Astrocyte (in vitro differentiated cells and primary cell): ENCODE measurements around the gene MOG. TPM values are rescaled to one million over a fixed set of nuclear protein-coding genes. Genes with fewer than 3 reads are reported as not detected.

Source experiments
- DNase-seq: peaks from one replicate; pipeline ENCODE4 v3.0.0-alpha.2; 2010; ENCODE audit warnings: low read depth
- FAIRE-seq: peaks from 2 replicates; lab custom pipeline; 2011; peaks lifted over from hg19 to GRCh38; lab: Jason Lieb, UNC
- H2AFZ ChIP-seq: 2 replicates; pipeline ENCODE4 v1.6.0; 2012; ENCODE audit warnings: low read depth, low read length, inconsistent platforms
- H3K27ac ChIP-seq: 2 replicates; pipeline ENCODE4 v1.5.1; 2011; ENCODE audit warnings: low read depth, low read length, inconsistent platforms
- H3K27me3 ChIP-seq: 2 replicates; pipeline ENCODE4 v1.6.0; 2011; ENCODE audit warnings: low read length, inconsistent platforms; ENCODE audit not compliant: insufficient read depth
- H3K36me3 ChIP-seq: 2 replicates; pipeline ENCODE4 v1.5.1; 2011; ENCODE audit warnings: low read length, inconsistent platforms; ENCODE audit not compliant: insufficient read depth
- H3K4me1 ChIP-seq: 2 replicates; pipeline ENCODE4 v1.5.1; 2011; ENCODE audit warnings: low read length, inconsistent platforms; ENCODE audit not compliant: insufficient read depth
- H3K4me2 ChIP-seq: 2 replicates; pipeline ENCODE4 v1.6.0; 2012; ENCODE audit warnings: low read length, inconsistent platforms
- H3K4me3 ChIP-seq: 2 replicates; pipeline ENCODE4 v1.5.1; 2011; ENCODE audit warnings: low read depth, mild to moderate bottlenecking, low read length, inconsistent platforms; ENCODE audit not compliant: insufficient read depth
- H3K79me2 ChIP-seq: 2 replicates; pipeline ENCODE4 v1.6.0; 2012; ENCODE audit warnings: mild to moderate bottlenecking, low read length, inconsistent platforms; ENCODE audit not compliant: insufficient read depth
- H3K9ac ChIP-seq: 2 replicates; pipeline ENCODE4 v1.6.0; 2012; ENCODE audit warnings: mild to moderate bottlenecking, low read length, inconsistent platforms
- H3K9me3 ChIP-seq: 2 replicates; pipeline ENCODE4 v1.5.1; 2012; ENCODE audit warnings: low read depth, mild to moderate bottlenecking, low read length, inconsistent platforms; ENCODE audit not compliant: insufficient read depth
- H4K20me1 ChIP-seq: 2 replicates; pipeline ENCODE4 v1.6.0; 2012; ENCODE audit warnings: low read length, inconsistent platforms; ENCODE audit not compliant: insufficient read depth
- H3K27ac Mint-ChIP-seq: one replicate; pipeline ENCODE4 v1.8.0; 2021; ENCODE audit warnings: mild to moderate bottlenecking, mixed read lengths; ENCODE audit not compliant: unreplicated experiment
- H3K27me3 Mint-ChIP-seq: one replicate; pipeline ENCODE4 v1.8.0; 2021; ENCODE audit warnings: low read depth, mixed read lengths; ENCODE audit not compliant: unreplicated experiment
- H3K36me3 Mint-ChIP-seq: one replicate; pipeline ENCODE4 v1.8.0; 2021; ENCODE audit warnings: low read depth, mixed read lengths; ENCODE audit not compliant: unreplicated experiment
- H3K4me1 Mint-ChIP-seq: one replicate; pipeline ENCODE4 v1.8.0; 2021; ENCODE audit warnings: low read depth, mixed read lengths; ENCODE audit not compliant: unreplicated experiment
- H3K4me3 Mint-ChIP-seq: one replicate; pipeline ENCODE4 v1.8.0; 2021; ENCODE audit warnings: mild to moderate bottlenecking, moderate library complexity, mixed read lengths; ENCODE audit not compliant: unreplicated experiment
- H3K9me3 Mint-ChIP-seq: one replicate; pipeline ENCODE4 v1.8.0; 2021; ENCODE audit warnings: mild to moderate bottlenecking, mixed read lengths; ENCODE audit not compliant: unreplicated experiment
- EZH2 ChIP-seq: IDR thresholded peaks from 2 replicates; pipeline ENCODE4 v1.6.1; 2012; ENCODE audit warnings: mild to moderate bottlenecking, low read length, inconsistent platforms; ENCODE audit not compliant: insufficient read depth
- total RNA-seq: library from RNA; stranded (reverse); gene quantifications from 2 replicates; pipeline ENCODE4 v1.2.1, GENCODE V29; 2021
- TF ChIP-seq, protein P1 (sequence below): IDR thresholded peaks from 2 replicates; pipeline ENCODE4 v1.5.1; 2011; ENCODE audit warnings: low read depth, mild to moderate bottlenecking, inconsistent platforms, low read length, moderate library complexity; ENCODE audit not compliant: insufficient read depth

MOG gene
- total RNA-seq, 1 donor from 2014 or later, result not detected

- FAIRE-seq (no peak), DNase-seq (peak; percentile 82)
- Histone ChIP-seq H3K27ac (no peak overlapping the region), H3K4me3 (peak overlapping the region; percentile 56), H3K4me1 (peaks cover 9% of the 10 kb centered on the region), H3K79me2 (no peaks in the 10 kb centered on the region), H3K36me3 (no peaks in the 10 kb centered on the region), H3K4me2 (peak overlapping the region; percentile 86), H3K9ac (peak overlapping the region; percentile 69), H4K20me1 (no peaks in the 10 kb centered on the region), H3K9me3 (no peaks in the 10 kb centered on the region), H3K27me3 (peaks cover 3% of the 10 kb centered on the region), H2AFZ (peak overlapping the region; percentile 80)
- H3K4me3 Mint-ChIP-seq, result peak overlapping the region; percentile 83
- no peaks in the 10 kb centered on the region for H3K9me3 Mint-ChIP-seq
- peaks cover 5% of the 10 kb centered on the region for H3K4me1 Mint-ChIP-seq
- H3K36me3 Mint-ChIP-seq, result no peaks in the 10 kb centered on the region
- H3K27me3 Mint-ChIP-seq, result no peaks in the 10 kb centered on the region
- TF ChIP-seq EZH2, result no peak
- TF ChIP-seq, protein P1, sequence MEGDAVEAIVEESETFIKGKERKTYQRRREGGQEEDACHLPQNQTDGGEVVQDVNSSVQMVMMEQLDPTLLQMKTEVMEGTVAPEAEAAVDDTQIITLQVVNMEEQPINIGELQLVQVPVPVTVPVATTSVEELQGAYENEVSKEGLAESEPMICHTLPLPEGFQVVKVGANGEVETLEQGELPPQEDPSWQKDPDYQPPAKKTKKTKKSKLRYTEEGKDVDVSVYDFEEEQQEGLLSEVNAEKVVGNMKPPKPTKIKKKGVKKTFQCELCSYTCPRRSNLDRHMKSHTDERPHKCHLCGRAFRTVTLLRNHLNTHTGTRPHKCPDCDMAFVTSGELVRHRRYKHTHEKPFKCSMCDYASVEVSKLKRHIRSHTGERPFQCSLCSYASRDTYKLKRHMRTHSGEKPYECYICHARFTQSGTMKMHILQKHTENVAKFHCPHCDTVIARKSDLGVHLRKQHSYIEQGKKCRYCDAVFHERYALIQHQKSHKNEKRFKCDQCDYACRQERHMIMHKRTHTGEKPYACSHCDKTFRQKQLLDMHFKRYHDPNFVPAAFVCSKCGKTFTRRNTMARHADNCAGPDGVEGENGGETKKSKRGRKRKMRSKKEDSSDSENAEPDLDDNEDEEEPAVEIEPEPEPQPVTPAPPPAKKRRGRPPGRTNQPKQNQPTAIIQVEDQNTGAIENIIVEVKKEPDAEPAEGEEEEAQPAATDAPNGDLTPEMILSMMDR, result peak; percentile 99
- peak overlapping the region; percentile 80 for H3K27ac Mint-ChIP-seq
Observed at GRCh38 chr6:29649701-29650673, 6.9 kb upstream of the MOG start.

DNA sequence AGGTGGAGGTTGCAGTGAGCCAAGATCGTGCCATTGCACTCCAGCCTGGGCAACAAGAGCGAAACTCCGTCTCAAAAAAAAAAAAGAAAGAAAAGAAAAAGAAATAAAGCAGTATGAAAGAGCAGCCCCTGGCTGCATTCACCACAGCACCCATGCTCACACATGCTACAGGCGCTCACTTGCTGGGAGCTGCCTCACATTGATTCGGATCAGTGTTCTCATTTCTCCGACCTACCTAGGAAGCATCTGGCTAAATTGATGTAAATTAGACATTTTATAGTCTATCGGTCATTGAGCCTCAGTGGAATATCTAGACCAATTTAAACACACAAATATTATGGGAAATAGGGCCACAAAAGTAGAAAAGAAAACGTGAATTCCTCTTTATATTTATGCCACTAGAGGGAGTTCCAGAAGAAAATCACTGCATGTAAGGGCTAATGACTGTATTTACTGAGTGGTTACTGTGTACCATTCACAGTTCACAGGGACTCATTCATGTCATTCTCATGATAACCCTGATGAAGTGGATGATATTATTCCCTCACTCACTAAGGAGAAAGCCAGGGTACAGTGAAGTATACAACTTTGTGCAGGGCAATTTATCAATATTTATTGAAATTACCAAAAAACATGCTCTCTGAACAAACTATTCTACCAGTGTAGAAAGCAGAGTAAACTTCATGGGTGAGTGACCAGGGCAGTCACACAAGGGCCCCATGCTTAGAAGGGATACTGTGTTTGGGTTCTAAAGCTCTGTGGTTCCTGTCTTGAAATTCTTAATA lies 5.3 kb upstream of the MOG start:
- peaks cover 9% of the 10 kb centered on the region for H3K4me1 ChIP-seq
- H3K4me3 Mint-ChIP-seq, result no peak overlapping the region

More for the DNA sequence above, 5.3 kb upstream of the MOG start:
- Histone ChIP-seq H2AFZ (no peak overlapping the region), H3K27me3 (peaks cover 3% of the 10 kb centered on the region), H3K9me3 (no peaks in the 10 kb centered on the region), H4K20me1 (no peaks in the 10 kb centered on the region), H3K36me3 (no peaks in the 10 kb centered on the region), H3K4me3 (no peak overlapping the region), H3K9ac (no peak overlapping the region), H3K79me2 (no peaks in the 10 kb centered on the region), H3K27ac (no peak overlapping the region), H3K4me2 (no peak overlapping the region)
- peaks cover 13% of the 10 kb centered on the region for H3K4me1 Mint-ChIP-seq
- TF ChIP-seq, protein P1, result peak; percentile 70
- no peak for TF ChIP-seq EZH2
- no peaks in the 10 kb centered on the region for H3K27me3 Mint-ChIP-seq
- no peaks in the 10 kb centered on the region for H3K36me3 Mint-ChIP-seq
- H3K27ac Mint-ChIP-seq, result no peak overlapping the region
- DNase-seq (peak; percentile 19), FAIRE-seq (no peak)
- H3K9me3 Mint-ChIP-seq, result no peaks in the 10 kb centered on the region
